SU-DHL-6 (cell line): Measurements from ENCODE around the gene WIPF1.

Source experiments
- H2AFZ ChIP-seq: fragments of 200-600 bp; sonication (generic); 2 replicates; pipeline ENCODE4 v1.6.1; 2014; ENCODE audit warnings: low read depth, mild to moderate bottlenecking, moderate library complexity, mixed read lengths, antibody characterized with exemption, low read length; ENCODE audit not compliant: severe bottlenecking
- H3F3A ChIP-seq: fragments of 200-600 bp; shearing (Covaris generic); 2 replicates; pipeline ENCODE4 v1.6.0; 2016; ENCODE audit warnings: antibody characterized with exemption, mild to moderate bottlenecking; ENCODE audit not compliant: insufficient read depth
- H3K27ac ChIP-seq: fragments of 200-600 bp; sonication (generic); 2 replicates; pipeline ENCODE4 v1.5.1; 2016; ENCODE audit warnings: low read depth, mild to moderate bottlenecking, low read length, moderate library complexity, mixed read lengths
- H3K27me3 ChIP-seq: fragments of 200-600 bp; sonication (generic), shearing (Covaris generic); 2 replicates; pipeline ENCODE4 v1.6.0; 2014; ENCODE audit warnings: mild to moderate bottlenecking, low read length
- H3K36me3 ChIP-seq: fragments of 200-600 bp; sonication (generic); 2 replicates; pipeline ENCODE4 v1.6.1; 2014; ENCODE audit warnings: mild to moderate bottlenecking, low read length, mixed read lengths
- H3K4me2 ChIP-seq: fragments of 300-600, 200-600 bp; shearing (Covaris generic), sonication (generic); 2 replicates; pipeline ENCODE4 v1.6.0; 2014; ENCODE audit warnings: low read length, low read depth, mild to moderate bottlenecking; ENCODE audit not compliant: poor library complexity, severe bottlenecking
- H3K4me3 ChIP-seq: fragments of 200-600 bp; sonication (generic); 2 replicates; pipeline ENCODE4 v1.5.1; 2014; ENCODE audit warnings: antibody characterized with exemption, low read length, mild to moderate bottlenecking, mixed read lengths; ENCODE audit not compliant: insufficient read depth, poor library complexity, severe bottlenecking
- H3K79me2 ChIP-seq: fragments of 200-600 bp; sonication (generic); 2 replicates; pipeline ENCODE4 v1.6.1; 2014; ENCODE audit warnings: mild to moderate bottlenecking, low read length, moderate library complexity; ENCODE audit not compliant: insufficient read depth
- H3K9ac ChIP-seq: fragments of 200-600 bp; sonication (generic); 2 replicates; pipeline ENCODE4 v1.7.0; 2014; ENCODE audit warnings: mild to moderate bottlenecking, low read length
- H3K9me2 ChIP-seq: fragments of 200-600 bp; sonication (generic); replicated peaks from 2 replicates; pipeline ENCODE4 v1.6.1; 2014; ENCODE audit warnings: low read length; ENCODE audit not compliant: insufficient read depth
- H3K9me3 ChIP-seq: fragments of 200-600 bp; sonication (generic); 2 replicates; pipeline ENCODE4 v1.6.1; 2014; ENCODE audit warnings: low read length, mixed read lengths; ENCODE audit not compliant: insufficient read depth
- H4K20me1 ChIP-seq: fragments of 200-600 bp; sonication (generic); 2 replicates; pipeline ENCODE4 v1.6.1; 2014; ENCODE audit warnings: low read depth, mild to moderate bottlenecking, antibody characterized with exemption, low read length, moderate library complexity, mixed read lengths
- EZH2phosphoT487 ChIP-seq: fragments of 200-600 bp; sonication (generic), shearing (Covaris generic); conservative IDR thresholded peaks from 2 replicates; pipeline ENCODE4 v1.6.1; 2018; ENCODE audit warnings: mild to moderate bottlenecking, antibody characterized with exemption, low read length, moderate library complexity, mixed read lengths
- TF ChIP-seq, protein P1 (sequence below): fragments of 200-600 bp; sonication (generic); IDR thresholded peaks from one replicate; pipeline ENCODE4 v1.5.1; 2017; ENCODE audit warnings: antibody characterized with exemption, mild to moderate bottlenecking, low read length, moderate library complexity; ENCODE audit not compliant: insufficient read depth, poor library complexity, severe bottlenecking

The WIPF1 gene

DNA sequence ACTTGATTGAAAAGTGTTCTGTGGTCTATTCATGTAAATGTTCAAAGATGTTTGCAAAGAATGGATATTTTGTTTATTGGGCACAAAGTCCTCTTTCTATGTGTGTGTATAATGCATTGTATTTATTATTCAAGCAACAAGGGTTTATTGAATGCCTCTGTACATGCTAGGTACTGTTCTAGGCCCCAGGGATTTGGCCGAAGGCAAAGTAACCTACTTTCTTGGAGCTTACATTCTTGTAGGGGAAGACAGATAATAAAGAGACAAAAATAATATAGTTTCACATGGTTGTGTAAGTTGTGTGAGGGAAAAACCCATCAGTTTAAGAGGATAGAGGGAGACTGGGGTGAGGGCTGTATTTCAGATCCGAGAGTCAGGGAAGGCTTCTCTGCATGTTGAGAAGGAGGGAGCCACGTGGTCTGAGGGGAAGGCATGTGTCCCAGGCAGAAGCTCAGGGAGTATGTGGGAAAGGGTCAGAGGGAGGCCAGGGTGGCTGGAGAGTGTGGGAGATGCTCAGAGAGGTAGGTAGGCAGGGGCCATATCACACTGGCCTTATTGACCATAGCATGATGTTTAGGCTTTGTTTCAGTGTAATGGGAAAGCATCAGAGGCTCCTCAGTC is 70.4 kb downstream of the WIPF1 start:
- no peaks in the 10 kb centered on the region for H3K36me3 ChIP-seq
- TF ChIP-seq EZH2phosphoT487: no peak
- no peaks in the 10 kb centered on the region for H3K9me3 ChIP-seq
- H3F3A ChIP-seq: no peaks in the 10 kb centered on the region
- H3K9me2 ChIP-seq: no peaks in the 10 kb centered on the region
- no peak overlapping the region for H2AFZ ChIP-seq
- no peak overlapping the region for H3K9ac ChIP-seq
- no peaks in the 10 kb centered on the region for H4K20me1 ChIP-seq
- H3K4me2 ChIP-seq: no peak overlapping the region
- H3K27ac ChIP-seq: no peak overlapping the region
- H3K27me3 ChIP-seq: no peaks in the 10 kb centered on the region
- no peak overlapping the region for H3K4me3 ChIP-seq
- H3K79me2 ChIP-seq: no peaks in the 10 kb centered on the region

- H3F3A ChIP-seq: no peaks in the 10 kb centered on the region
- H3K4me3 ChIP-seq: no peak overlapping the region
- H4K20me1 ChIP-seq: no peaks in the 10 kb centered on the region
- H3K36me3 ChIP-seq: no peaks in the 10 kb centered on the region
- H2AFZ ChIP-seq: no peak overlapping the region
- H3K27me3 ChIP-seq: no peaks in the 10 kb centered on the region
- no peak overlapping the region for H3K9ac ChIP-seq
- H3K4me2 ChIP-seq: no peak overlapping the region
- no peak overlapping the region for H3K27ac ChIP-seq
- no peaks in the 10 kb centered on the region for H3K9me2 ChIP-seq
- H3K9me3 ChIP-seq: no peaks in the 10 kb centered on the region
- TF ChIP-seq EZH2phosphoT487: no peak
- TF ChIP-seq, protein P1, sequence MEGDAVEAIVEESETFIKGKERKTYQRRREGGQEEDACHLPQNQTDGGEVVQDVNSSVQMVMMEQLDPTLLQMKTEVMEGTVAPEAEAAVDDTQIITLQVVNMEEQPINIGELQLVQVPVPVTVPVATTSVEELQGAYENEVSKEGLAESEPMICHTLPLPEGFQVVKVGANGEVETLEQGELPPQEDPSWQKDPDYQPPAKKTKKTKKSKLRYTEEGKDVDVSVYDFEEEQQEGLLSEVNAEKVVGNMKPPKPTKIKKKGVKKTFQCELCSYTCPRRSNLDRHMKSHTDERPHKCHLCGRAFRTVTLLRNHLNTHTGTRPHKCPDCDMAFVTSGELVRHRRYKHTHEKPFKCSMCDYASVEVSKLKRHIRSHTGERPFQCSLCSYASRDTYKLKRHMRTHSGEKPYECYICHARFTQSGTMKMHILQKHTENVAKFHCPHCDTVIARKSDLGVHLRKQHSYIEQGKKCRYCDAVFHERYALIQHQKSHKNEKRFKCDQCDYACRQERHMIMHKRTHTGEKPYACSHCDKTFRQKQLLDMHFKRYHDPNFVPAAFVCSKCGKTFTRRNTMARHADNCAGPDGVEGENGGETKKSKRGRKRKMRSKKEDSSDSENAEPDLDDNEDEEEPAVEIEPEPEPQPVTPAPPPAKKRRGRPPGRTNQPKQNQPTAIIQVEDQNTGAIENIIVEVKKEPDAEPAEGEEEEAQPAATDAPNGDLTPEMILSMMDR: no peak
- no peaks in the 10 kb centered on the region for H3K79me2 ChIP-seq
These were observed 73.1 kb downstream of the WIPF1 start for GRCh38 chr2:174524527-174524926.

GRCh38 chr2:174522553-174522952 is 75.1 kb downstream of the WIPF1 start:
- TF ChIP-seq EZH2phosphoT487: no peak
- TF ChIP-seq, protein P1: no peak
- Histone ChIP-seq H3K79me2 (no peaks in the 10 kb centered on the region), H3K36me3 (no peaks in the 10 kb centered on the region), H2AFZ (no peak overlapping the region), H3K9me2 (no peaks in the 10 kb centered on the region), H3K4me2 (no peak overlapping the region), H4K20me1 (no peaks in the 10 kb centered on the region), H3K27me3 (no peaks in the 10 kb centered on the region), H3F3A (no peaks in the 10 kb centered on the region), H3K9me3 (no peaks in the 10 kb centered on the region), H3K27ac (no peak overlapping the region), H3K9ac (no peak overlapping the region), H3K4me3 (no peak overlapping the region)

DNA sequence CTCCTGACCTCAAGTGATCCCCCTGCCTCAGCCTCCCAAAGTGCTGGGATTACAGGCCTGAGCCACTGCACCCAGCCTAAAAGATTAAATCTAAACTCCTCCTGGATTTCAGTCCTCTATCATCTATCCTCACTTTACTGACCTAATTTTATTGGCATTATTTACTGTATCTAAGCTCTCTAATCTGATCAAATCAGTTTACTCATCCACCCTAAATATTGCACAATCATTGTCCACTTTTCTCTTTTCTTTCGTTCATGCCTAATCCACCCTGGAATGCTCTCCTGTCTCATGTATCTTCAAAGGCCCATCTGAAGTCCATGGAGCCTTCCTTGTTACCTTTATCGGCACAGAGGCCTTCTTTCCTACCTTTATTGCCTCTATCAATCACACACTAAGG is 79.2 kb downstream of the WIPF1 start:
- no peaks in the 10 kb centered on the region for H4K20me1 ChIP-seq
- H3F3A ChIP-seq: no peaks in the 10 kb centered on the region
- no peak overlapping the region for H2AFZ ChIP-seq
- H3K4me2 ChIP-seq: no peak overlapping the region
- H3K79me2 ChIP-seq: no peaks in the 10 kb centered on the region
- no peaks in the 10 kb centered on the region for H3K36me3 ChIP-seq
- no peaks in the 10 kb centered on the region for H3K9me2 ChIP-seq
- no peak overlapping the region for H3K27ac ChIP-seq
- no peaks in the 10 kb centered on the region for H3K9me3 ChIP-seq
- no peak overlapping the region for H3K4me3 ChIP-seq
- no peaks in the 10 kb centered on the region for H3K27me3 ChIP-seq
- TF ChIP-seq, protein P1: no peak
- TF ChIP-seq EZH2phosphoT487: no peak
- H3K9ac ChIP-seq: no peak overlapping the region
